ENCODE results near the gene CDON.

CDON gene

GRCh38 chr11:125940145-125940544, 122.5 kb downstream of the CDON start:
- DNase-seq (ENCODE audit: low read depth, low spot score): no peak
- Histone ChIP-seq H3K4me3 (no peak overlapping the region), H3K9ac (ENCODE audit: insufficient read length) (no peak overlapping the region), H3K27ac (no peak overlapping the region), H3K36me3 (ENCODE audit: insufficient read depth, low read length) (no peaks in the 10 kb centered on the region), H3K9me3 (ENCODE audit: low read depth, low read length) (no peaks in the 10 kb centered on the region)
- TF ChIP-seq POLR2AphosphoS5 (IDR thresholded peaks at IDR 0.05; ENCODE audit: borderline replicate concordance, low read depth, low read length): no peak
- TF ChIP-seq EZH2 (IDR thresholded peaks at IDR 0.05): no peak
- no peak for TF ChIP-seq FOXP2 (optimal IDR thresholded peaks at IDR 0.05; ENCODE audit: control extremely low read depth, extremely low read length, insufficient read depth)

- no peaks in the 10 kb centered on the region for H3K36me3 ChIP-seq (ENCODE audit: insufficient read depth, low read length)
Measured at GRCh38 chr11:125939081-125939521, 123.6 kb downstream of the CDON start.

GRCh38 chr11:125938418-125938817, 124.2 kb downstream of the CDON start:
- no peak overlapping the region for H3K9ac ChIP-seq (ENCODE audit: insufficient read length)
- no peaks in the 10 kb centered on the region for H3K36me3 ChIP-seq (ENCODE audit: insufficient read depth, low read length)
- no peak overlapping the region for H3K27ac ChIP-seq
- H3K4me3 ChIP-seq: no peak overlapping the region
- DNase-seq (ENCODE audit: low read depth, low spot score): no peak
- H3K9me3 ChIP-seq (ENCODE audit: low read depth, low read length): no peaks in the 10 kb centered on the region
- TF ChIP-seq POLR2AphosphoS5 (IDR thresholded peaks at IDR 0.05; ENCODE audit: borderline replicate concordance, low read depth, low read length) (no peak), EZH2 (IDR thresholded peaks at IDR 0.05) (no peak), FOXP2 (optimal IDR thresholded peaks at IDR 0.05; ENCODE audit: control extremely low read depth, extremely low read length, insufficient read depth) (no peak)

More at GRCh38 chr11:125939081-125939521, 123.6 kb downstream of the CDON start:
- no peak overlapping the region for H3K27ac ChIP-seq
- TF ChIP-seq EZH2 (IDR thresholded peaks at IDR 0.05) (no peak), POLR2AphosphoS5 (IDR thresholded peaks at IDR 0.05; ENCODE audit: borderline replicate concordance, low read depth, low read length) (no peak), FOXP2 (optimal IDR thresholded peaks at IDR 0.05; ENCODE audit: control extremely low read depth, extremely low read length, insufficient read depth) (no peak)
- no peak overlapping the region for H3K4me3 ChIP-seq
- DNase-seq (ENCODE audit: low read depth, low spot score): no peak
- H3K9ac ChIP-seq (ENCODE audit: insufficient read length): no peak overlapping the region
- H3K9me3 ChIP-seq (ENCODE audit: low read depth, low read length): no peaks in the 10 kb centered on the region

GRCh38 chr11:125935618-125936199, 127.0 kb downstream of the CDON start:
- Histone ChIP-seq H3K9ac (ENCODE audit: insufficient read length) (peak overlapping the region; percentile 59), H3K36me3 (ENCODE audit: insufficient read depth, low read length) (no peaks in the 10 kb centered on the region), H3K9me3 (ENCODE audit: low read depth, low read length) (no peaks in the 10 kb centered on the region), H3K4me3 (peak overlapping the region; percentile 58), H3K27ac (peak overlapping the region; percentile 72; the same call in 1 of the 2 replicates)
- peak; percentile 30 for DNase-seq (ENCODE audit: low read depth, low spot score)
- TF ChIP-seq FOXP2 (optimal IDR thresholded peaks at IDR 0.05; ENCODE audit: control extremely low read depth, extremely low read length, insufficient read depth) (no peak), EZH2 (IDR thresholded peaks at IDR 0.05) (no peak), POLR2AphosphoS5 (IDR thresholded peaks at IDR 0.05; ENCODE audit: borderline replicate concordance, low read depth, low read length) (no peak; the same call in 1 of the 2 replicates)

- TF ChIP-seq FOXP2 (optimal IDR thresholded peaks at IDR 0.05; ENCODE audit: control extremely low read depth, extremely low read length, insufficient read depth) (no peak), EZH2 (IDR thresholded peaks at IDR 0.05) (no peak), POLR2AphosphoS5 (IDR thresholded peaks at IDR 0.05; ENCODE audit: borderline replicate concordance, low read depth, low read length) (no peak)
- Histone ChIP-seq H3K9ac (ENCODE audit: insufficient read length) (no peak overlapping the region), H3K4me3 (peak overlapping the region; percentile 58; the same call in 1 of the 2 replicates), H3K9me3 (ENCODE audit: low read depth, low read length) (no peaks in the 10 kb centered on the region), H3K27ac (no peak overlapping the region), H3K36me3 (ENCODE audit: insufficient read depth, low read length) (no peaks in the 10 kb centered on the region)
- DNase-seq (ENCODE audit: low read depth, low spot score): no peak
Measured at GRCh38 chr11:125935056-125935455, 127.6 kb downstream of the CDON start.

- H3K9ac ChIP-seq (ENCODE audit: insufficient read length): no peak overlapping the region
- no peak overlapping the region for H3K27ac ChIP-seq
- H3K36me3 ChIP-seq (ENCODE audit: insufficient read depth, low read length): no peaks in the 10 kb centered on the region
- TF ChIP-seq FOXP2 (optimal IDR thresholded peaks at IDR 0.05; ENCODE audit: control extremely low read depth, extremely low read length, insufficient read depth) (no peak), POLR2AphosphoS5 (IDR thresholded peaks at IDR 0.05; ENCODE audit: borderline replicate concordance, low read depth, low read length) (no peak), EZH2 (IDR thresholded peaks at IDR 0.05) (no peak)
- no peak overlapping the region for H3K4me3 ChIP-seq
- H3K9me3 ChIP-seq (ENCODE audit: low read depth, low read length): no peaks in the 10 kb centered on the region
- DNase-seq (ENCODE audit: low read depth, low spot score): no peak
Measured at GRCh38 chr11:125934473-125934872, 128.2 kb downstream of the CDON start.

- no peak for DNase-seq (ENCODE audit: low read depth, low spot score)
- H3K9ac ChIP-seq (ENCODE audit: insufficient read length): no peak overlapping the region
- no peak for TF ChIP-seq EZH2 (IDR thresholded peaks at IDR 0.05)
Measured at GRCh38 chr11:125933030-125933813, 129.4 kb downstream of the CDON start.

GRCh38 chr11:125932301-125932700, 130.4 kb downstream of the CDON start:
- Histone ChIP-seq H3K9ac (ENCODE audit: insufficient read length) (no peak overlapping the region), H3K36me3 (ENCODE audit: insufficient read depth, low read length) (no peaks in the 10 kb centered on the region), H3K9me3 (ENCODE audit: low read depth, low read length) (no peaks in the 10 kb centered on the region), H3K27ac (0 out of 2 replicates have a peak overlapping the region, but pooled peaks have one; percentile 19), H3K4me3 (no peak overlapping the region)
- no peak for DNase-seq (ENCODE audit: low read depth, low spot score)
- TF ChIP-seq FOXP2 (optimal IDR thresholded peaks at IDR 0.05; ENCODE audit: control extremely low read depth, extremely low read length, insufficient read depth) (no peak), EZH2 (IDR thresholded peaks at IDR 0.05) (no peak), POLR2AphosphoS5 (IDR thresholded peaks at IDR 0.05; ENCODE audit: borderline replicate concordance, low read depth, low read length) (no peak)

More at GRCh38 chr11:125933030-125933813, 129.4 kb downstream of the CDON start:
- H3K9me3 ChIP-seq (ENCODE audit: low read depth, low read length): no peaks in the 10 kb centered on the region
- no peak overlapping the region for H3K4me3 ChIP-seq
- H3K36me3 ChIP-seq (ENCODE audit: insufficient read depth, low read length): no peaks in the 10 kb centered on the region
- H3K27ac ChIP-seq: no peak overlapping the region

Measured in SK-N-MC (cell line).